HepG2 (cell line): Measurements from ENCODE around the gene PRCD. TPM values are rescaled to one million over a fixed set of nuclear protein-coding genes. Genes with fewer than 3 reads are reported as not detected.

ENCODE experiments used
- CCAR2 ChIP-seq: fragments of 200-400 bp; formaldehyde crosslinking; optimal IDR thresholded peaks from 2 replicates; pipeline ENCODE3; 2018; ENCODE audit warnings: low read depth, mild to moderate bottlenecking, low read length, moderate library complexity
- ISL2 ChIP-seq: sonication (generic); formaldehyde crosslinking; IDR thresholded peaks from 2 replicates; pipeline ENCODE4 v1.5.0; 2020; ENCODE audit warnings: missing genetic modification reagents
- MBNL3 ChIP-seq: fragments of 250-450 bp; sonication (Bioruptor Pico); conservative IDR thresholded peaks from 2 replicates; pipeline ENCODE4 v1.8.0; 2022; ENCODE audit warnings: mild to moderate bottlenecking, inconsistent platforms
- NCOA5 ChIP-seq: sonication (generic); formaldehyde crosslinking; IDR thresholded peaks from 2 replicates; pipeline ENCODE4 v1.4.0; 2020; ENCODE audit warnings: missing genetic modification reagents
- PHF20 ChIP-seq: sonication (generic); formaldehyde crosslinking; IDR thresholded peaks from 2 replicates; pipeline ENCODE4 v1.5.0; 2020; ENCODE audit warnings: mild to moderate bottlenecking, missing genetic modification reagents
- TOE1 ChIP-seq: sonication (generic); formaldehyde crosslinking; IDR thresholded peaks from 2 replicates; pipeline ENCODE4 v1.4.0; 2020; ENCODE audit warnings: mild to moderate bottlenecking, missing genetic modification reagents
- ZNF451 ChIP-seq: sonication (generic); formaldehyde crosslinking; IDR thresholded peaks from 2 replicates; pipeline ENCODE4 v1.5.0; 2020; ENCODE audit warnings: mild to moderate bottlenecking, missing genetic modification reagents
- ZNF569 ChIP-seq: sonication (generic); formaldehyde crosslinking; IDR thresholded peaks from 2 replicates; pipeline ENCODE4 v1.5.0; 2020; ENCODE audit warnings: mild to moderate bottlenecking, missing genetic modification reagents, moderate library complexity, borderline replicate concordance
- ZNF614 ChIP-seq: IDR thresholded peaks from 2 replicates; pipeline ENCODE4 v1.6.1; 2018; ENCODE audit warnings: missing biosample characterization, missing genetic modification reagents, inconsistent platforms, borderline replicate concordance
- polyA plus RNA-seq, 8 experiments: library from polyadenylated mRNA; depleted of rRNA in 3 of 8; stranded (reverse) in 7 of 8; unstranded in 1 of 8; fragments of >200 nt; fragmentation: Illumina TruSeq in 4 of 8; extraction: Trizol in 4 of 8; gene quantifications; 2 replicates each; pipeline versions ENCODE4 v1.2.1 to v1.2.3, GENCODE V29; 2011 to 2016; ENCODE audit warnings: low read depth in 4 of 8, missing spikeins in 1 of 8, mixed read lengths in 1 of 8; ENCODE audit not compliant: insufficient read depth in 1 of 8
- total RNA-seq, 5 experiments: library from RNA; depleted of rRNA; stranded (reverse); fragments of >200 nt; fragmentation: Illumina TruSeq; extraction: Trizol; gene quantifications; 2 replicates each; pipeline ENCODE4 v1.2.3, GENCODE V29; 2016; ENCODE audit warnings: low read depth in 1 of 5
- TF ChIP-seq, protein P1 (sequence below): sonication (generic); formaldehyde crosslinking; IDR thresholded peaks from 2 replicates; pipeline ENCODE4 v1.9.0; 2021; ENCODE audit warnings: mild to moderate bottlenecking, missing genetic modification reagents
- TF ChIP-seq, protein P2 (sequence below): sonication (generic); formaldehyde crosslinking; IDR thresholded peaks from 2 replicates; pipeline ENCODE4 v1.5.0; 2020; ENCODE audit warnings: mild to moderate bottlenecking, missing genetic modification reagents, borderline replicate concordance

The PRCD gene
- total and polyA plus RNA-seq, 2 of the 13 experiments (the other 11 are each of a cell fraction or from before 2014, with no cell fraction given), result 0.51 TPM; not detected in 1

DNA sequence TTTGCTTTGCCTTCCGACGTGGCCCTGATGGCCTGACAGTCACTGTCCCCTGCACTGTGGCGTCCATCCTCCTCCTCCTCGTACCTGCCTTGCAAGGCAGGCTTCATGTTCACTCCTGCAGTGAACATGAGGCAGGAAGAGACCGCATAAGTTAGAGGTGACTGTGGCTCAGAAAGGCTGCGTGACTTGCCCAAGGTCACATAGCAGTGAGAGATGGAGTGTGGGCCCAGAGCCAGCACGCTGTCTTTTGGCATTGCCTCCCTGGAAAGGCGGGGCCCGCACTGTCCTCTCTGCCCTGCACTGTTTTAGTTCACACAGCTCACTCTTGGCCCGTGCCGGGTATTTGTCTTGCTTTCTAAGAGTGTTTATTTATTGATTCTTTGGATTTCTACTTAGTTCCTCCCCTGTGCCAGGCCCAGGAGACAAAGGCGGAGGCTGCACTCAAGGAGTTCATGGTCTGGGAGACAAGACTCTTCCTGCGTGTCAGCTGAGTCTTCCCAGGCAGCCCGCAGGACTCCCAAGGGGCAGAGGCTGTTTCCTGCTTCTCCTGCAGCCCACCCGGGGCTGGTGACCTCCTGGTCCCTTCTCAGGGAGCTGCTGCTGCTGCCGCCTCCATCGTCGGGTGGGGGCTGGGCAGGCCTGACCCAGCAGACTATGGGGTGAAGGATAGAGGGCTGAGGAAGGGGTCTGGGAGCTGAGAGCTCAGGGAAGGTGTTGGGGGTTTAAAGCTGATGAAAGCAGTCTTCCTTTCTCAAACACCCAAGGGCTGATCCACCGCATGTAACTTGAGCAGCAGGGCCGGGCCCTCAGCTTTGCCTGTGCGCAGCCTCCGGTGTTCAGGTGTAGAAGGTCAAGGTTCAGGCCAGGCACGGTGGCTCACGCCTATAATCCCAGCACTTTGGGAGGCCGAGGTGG, 15.0 kb upstream of the PRCD start (continued):
- TF ChIP-seq, protein P1, sequence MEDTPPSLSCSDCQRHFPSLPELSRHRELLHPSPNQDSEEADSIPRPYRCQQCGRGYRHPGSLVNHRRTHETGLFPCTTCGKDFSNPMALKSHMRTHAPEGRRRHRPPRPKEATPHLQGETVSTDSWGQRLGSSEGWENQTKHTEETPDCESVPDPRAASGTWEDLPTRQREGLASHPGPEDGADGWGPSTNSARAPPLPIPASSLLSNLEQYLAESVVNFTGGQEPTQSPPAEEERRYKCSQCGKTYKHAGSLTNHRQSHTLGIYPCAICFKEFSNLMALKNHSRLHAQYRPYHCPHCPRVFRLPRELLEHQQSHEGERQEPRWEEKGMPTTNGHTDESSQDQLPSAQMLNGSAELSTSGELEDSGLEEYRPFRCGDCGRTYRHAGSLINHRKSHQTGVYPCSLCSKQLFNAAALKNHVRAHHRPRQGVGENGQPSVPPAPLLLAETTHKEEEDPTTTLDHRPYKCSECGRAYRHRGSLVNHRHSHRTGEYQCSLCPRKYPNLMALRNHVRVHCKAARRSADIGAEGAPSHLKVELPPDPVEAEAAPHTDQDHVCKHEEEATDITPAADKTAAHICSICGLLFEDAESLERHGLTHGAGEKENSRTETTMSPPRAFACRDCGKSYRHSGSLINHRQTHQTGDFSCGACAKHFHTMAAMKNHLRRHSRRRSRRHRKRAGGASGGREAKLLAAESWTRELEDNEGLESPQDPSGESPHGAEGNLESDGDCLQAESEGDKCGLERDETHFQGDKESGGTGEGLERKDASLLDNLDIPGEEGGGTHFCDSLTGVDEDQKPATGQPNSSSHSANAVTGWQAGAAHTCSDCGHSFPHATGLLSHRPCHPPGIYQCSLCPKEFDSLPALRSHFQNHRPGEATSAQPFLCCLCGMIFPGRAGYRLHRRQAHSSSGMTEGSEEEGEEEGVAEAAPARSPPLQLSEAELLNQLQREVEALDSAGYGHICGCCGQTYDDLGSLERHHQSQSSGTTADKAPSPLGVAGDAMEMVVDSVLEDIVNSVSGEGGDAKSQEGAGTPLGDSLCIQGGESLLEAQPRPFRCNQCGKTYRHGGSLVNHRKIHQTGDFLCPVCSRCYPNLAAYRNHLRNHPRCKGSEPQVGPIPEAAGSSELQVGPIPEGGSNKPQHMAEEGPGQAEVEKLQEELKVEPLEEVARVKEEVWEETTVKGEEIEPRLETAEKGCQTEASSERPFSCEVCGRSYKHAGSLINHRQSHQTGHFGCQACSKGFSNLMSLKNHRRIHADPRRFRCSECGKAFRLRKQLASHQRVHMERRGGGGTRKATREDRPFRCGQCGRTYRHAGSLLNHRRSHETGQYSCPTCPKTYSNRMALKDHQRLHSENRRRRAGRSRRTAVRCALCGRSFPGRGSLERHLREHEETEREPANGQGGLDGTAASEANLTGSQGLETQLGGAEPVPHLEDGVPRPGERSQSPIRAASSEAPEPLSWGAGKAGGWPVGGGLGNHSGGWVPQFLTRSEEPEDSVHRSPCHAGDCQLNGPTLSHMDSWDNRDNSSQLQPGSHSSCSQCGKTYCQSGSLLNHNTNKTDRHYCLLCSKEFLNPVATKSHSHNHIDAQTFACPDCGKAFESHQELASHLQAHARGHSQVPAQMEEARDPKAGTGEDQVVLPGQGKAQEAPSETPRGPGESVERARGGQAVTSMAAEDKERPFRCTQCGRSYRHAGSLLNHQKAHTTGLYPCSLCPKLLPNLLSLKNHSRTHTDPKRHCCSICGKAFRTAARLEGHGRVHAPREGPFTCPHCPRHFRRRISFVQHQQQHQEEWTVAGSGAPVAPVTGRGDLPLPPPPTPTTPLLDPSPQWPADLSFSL (CRISPR knock-in tag), result no peak
- no peak for TF ChIP-seq NCOA5 (CRISPR knock-in tag)
- no peak for TF ChIP-seq ZNF569 (CRISPR knock-in tag)
- 0 out of 2 replicates have a peak, but pooled peaks have one; percentile 22 for TF ChIP-seq TOE1 (CRISPR knock-in tag)
- TF ChIP-seq, protein P2, sequence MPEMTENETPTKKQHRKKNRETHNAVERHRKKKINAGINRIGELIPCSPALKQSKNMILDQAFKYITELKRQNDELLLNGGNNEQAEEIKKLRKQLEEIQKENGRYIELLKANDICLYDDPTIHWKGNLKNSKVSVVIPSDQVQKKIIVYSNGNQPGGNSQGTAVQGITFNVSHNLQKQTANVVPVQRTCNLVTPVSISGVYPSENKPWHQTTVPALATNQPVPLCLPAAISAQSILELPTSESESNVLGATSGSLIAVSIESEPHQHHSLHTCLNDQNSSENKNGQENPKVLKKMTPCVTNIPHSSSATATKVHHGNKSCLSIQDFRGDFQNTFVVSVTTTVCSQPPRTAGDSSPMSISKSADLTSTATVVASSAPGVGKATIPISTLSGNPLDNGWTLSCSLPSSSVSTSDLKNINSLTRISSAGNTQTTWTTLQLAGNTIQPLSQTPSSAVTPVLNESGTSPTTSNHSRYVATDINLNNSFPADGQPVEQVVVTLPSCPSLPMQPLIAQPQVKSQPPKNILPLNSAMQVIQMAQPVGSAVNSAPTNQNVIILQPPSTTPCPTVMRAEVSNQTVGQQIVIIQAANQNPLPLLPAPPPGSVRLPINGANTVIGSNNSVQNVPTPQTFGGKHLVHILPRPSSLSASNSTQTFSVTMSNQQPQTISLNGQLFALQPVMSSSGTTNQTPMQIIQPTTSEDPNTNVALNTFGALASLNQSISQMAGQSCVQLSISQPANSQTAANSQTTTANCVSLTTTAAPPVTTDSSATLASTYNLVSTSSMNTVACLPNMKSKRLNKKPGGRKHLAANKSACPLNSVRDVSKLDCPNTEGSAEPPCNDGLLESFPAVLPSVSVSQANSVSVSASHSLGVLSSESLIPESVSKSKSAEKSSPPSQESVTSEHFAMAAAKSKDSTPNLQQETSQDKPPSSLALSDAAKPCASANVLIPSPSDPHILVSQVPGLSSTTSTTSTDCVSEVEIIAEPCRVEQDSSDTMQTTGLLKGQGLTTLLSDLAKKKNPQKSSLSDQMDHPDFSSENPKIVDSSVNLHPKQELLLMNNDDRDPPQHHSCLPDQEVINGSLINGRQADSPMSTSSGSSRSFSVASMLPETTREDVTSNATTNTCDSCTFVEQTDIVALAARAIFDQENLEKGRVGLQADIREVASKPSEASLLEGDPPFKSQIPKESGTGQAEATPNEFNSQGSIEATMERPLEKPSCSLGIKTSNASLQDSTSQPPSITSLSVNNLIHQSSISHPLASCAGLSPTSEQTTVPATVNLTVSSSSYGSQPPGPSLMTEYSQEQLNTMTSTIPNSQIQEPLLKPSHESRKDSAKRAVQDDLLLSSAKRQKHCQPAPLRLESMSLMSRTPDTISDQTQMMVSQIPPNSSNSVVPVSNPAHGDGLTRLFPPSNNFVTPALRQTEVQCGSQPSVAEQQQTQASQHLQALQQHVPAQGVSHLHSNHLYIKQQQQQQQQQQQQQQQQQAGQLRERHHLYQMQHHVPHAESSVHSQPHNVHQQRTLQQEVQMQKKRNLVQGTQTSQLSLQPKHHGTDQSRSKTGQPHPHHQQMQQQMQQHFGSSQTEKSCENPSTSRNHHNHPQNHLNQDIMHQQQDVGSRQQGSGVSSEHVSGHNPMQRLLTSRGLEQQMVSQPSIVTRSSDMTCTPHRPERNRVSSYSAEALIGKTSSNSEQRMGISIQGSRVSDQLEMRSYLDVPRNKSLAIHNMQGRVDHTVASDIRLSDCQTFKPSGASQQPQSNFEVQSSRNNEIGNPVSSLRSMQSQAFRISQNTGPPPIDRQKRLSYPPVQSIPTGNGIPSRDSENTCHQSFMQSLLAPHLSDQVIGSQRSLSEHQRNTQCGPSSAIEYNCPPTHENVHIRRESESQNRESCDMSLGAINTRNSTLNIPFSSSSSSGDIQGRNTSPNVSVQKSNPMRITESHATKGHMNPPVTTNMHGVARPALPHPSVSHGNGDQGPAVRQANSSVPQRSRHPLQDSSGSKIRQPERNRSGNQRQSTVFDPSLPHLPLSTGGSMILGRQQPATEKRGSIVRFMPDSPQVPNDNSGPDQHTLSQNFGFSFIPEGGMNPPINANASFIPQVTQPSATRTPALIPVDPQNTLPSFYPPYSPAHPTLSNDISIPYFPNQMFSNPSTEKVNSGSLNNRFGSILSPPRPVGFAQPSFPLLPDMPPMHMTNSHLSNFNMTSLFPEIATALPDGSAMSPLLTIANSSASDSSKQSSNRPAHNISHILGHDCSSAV (CRISPR knock-in tag), result 0 out of 2 replicates have a peak, but pooled peaks have one; percentile 22
- TF ChIP-seq MBNL3 (CRISPR knock-in tag), result no peak
- no peak for TF ChIP-seq ZNF614
- no peak for TF ChIP-seq CCAR2
- TF ChIP-seq ISL2, result peak; percentile 67
- peak; percentile 80; the same call in 1 of the 2 replicates for TF ChIP-seq ZNF451 (CRISPR knock-in tag)
- TF ChIP-seq PHF20, result 0 out of 2 replicates have a peak, but pooled peaks have one; percentile 44
